ENCODE results near the gene RERE.
"Not testable (repeated sequence)": the region's sequence is repeated elsewhere in the genome, so short reads cannot be mapped to it uniquely, and the experiment has no call there.

RERE gene

GRCh38 chr1:8752411-8752810 is 65.0 kb downstream of the RERE start:
- no peak for DNase-seq (ENCODE audit: low read depth)

DNA sequence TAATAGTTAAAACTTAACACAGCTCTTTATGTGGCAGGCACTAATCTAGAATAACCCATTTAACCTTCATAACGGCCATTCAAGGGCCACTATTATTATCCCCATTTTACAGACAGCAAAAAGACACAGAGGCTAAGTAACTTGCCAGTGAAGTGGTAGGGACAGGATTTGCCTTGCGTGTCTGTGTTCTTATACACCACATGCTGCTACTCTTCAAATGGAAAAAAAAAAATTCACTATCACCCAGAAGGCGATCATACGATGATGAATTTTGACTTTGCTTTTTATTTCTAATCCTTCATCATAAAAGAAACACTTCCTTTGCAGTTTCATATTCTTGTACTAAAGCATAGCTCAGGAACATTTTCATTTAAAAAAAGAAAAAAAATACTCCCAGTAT is 65.5 kb downstream of the RERE start:
- no peak for DNase-seq (ENCODE audit: low read depth)

GRCh38 chr1:8747879-8748825 is 69.3 kb downstream of the RERE start:
- no peak for DNase-seq (ENCODE audit: low read depth)

DNA sequence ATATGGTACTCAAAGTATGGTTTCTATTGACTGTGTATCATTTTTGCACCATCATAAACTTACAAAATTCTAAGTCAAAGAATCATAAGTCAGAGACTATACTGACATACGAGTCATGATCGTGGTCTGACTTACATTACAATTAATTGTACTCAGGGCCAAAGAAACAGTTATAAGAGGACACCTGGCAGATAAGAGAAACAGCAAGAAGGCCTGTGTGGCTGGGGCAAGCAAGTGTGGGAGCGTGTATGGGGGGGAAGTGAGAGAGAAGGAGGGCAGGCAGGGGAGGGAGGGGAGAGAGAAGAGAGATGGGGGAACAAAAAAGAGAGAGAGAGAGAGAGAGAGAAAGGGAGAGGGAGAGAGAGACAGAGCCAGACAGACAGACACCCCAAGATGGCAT is 70.9 kb downstream of the RERE start:
- DNase-seq (ENCODE audit: low read depth): no peak

GRCh38 chr1:8745749-8746390 is 71.6 kb downstream of the RERE start:
- DNase-seq (ENCODE audit: low read depth): no peak

DNA sequence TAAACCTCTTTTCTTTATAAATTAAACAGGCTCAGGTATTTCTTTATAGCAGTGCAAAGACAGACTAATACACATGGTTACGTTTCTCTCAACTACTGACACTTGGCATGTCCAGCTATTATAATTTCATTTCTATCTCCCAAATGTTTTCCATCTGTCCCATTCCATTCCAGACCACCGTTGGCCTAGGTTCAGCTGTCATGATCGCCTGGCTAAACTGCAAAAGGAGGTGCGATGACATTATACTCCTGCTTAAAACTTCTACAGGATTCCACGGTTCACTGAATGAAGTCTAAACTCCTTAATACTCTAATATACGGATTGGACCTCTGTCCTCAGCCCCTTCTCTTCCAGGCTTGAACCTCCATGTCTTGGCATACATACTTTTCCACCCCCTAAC is 72.1 kb downstream of the RERE start:
- DNase-seq (ENCODE audit: low read depth): no peak

DNA sequence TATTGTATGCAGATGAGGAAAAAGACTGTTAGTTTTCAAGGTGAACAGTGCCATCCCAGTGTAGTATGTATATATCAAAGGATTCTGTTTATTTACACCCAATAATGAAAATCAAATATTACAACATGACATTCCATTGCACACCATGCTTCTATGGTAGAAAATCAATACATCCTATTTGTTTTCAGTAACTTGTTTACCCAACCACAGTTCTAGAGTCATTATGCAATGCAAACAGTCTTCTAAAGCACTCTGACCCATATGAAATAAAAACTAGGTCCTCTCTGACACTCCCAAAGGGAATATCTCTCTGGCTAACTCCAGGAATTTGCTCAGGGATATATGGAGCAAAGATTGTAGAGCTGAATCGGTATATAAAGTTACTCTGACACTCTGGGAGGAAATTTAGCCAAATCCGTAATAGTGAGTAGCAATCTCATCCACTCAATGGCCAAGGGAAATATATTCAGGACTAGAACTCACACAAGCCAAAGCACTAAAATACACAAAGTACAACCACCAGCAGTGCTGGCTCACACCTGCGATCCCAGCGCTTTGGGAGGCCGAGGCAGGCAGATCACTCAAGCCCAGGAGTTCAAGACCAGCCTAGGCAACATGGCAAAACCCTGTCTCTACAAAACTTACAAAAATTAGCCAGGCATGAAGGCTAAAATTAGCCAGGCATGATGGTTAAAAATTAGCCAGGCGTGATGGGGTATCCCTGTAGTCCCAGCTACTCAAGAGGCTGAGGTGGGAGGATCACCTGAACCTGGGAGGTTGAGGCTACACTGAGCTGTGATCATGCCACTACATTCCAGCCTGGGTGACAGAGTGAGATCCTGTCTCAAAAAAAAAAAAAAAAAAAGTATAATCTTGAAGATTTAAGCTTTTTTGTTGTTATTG is 75.2 kb downstream of the RERE start:
- no peak for DNase-seq (ENCODE audit: low read depth)

DNA sequence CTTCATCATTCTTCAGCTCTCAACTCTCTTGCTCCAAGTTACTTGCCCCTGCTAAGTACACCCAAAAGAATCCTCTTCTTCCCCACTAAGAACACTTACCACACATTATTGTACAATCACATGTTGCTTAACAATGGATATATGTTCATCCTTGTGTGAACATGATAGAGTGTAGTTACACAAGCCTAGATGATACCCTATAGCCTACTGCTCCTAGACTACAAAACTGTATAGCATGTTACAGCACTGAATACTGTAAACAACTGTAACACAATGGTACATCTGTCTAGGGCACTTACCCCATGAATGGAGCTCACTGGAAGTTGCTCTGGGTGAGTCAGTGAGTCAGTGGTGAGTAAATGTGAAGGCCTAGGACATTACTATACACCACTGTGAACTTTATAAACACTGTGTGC is 77.4 kb downstream of the RERE start:
- DNase-seq (ENCODE audit: low read depth): no peak

GRCh38 chr1:8739377-8739776 is 78.1 kb downstream of the RERE start:
- DNase-seq (ENCODE audit: low read depth): no peak

DNA sequence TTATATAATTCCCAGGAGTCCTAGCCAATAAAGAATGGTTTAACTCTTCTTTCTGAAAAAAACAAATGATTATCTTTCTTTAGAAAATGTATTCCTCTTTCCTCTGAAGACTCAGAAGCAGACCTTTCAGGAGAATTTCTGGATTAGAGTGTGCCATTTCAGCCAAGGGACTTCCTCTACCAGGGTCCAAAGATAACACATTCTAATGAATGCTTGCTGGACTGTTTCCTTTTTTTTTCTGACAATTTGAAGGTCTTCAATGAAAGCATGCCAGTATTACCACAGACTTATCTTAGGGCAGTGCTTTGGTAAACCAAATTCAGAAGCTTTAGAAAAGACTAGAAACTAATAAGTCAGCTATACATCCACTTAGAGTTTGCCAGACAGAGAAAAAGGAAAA is 80.5 kb downstream of the RERE start:
- DNase-seq (ENCODE audit: low read depth): no peak

DNA sequence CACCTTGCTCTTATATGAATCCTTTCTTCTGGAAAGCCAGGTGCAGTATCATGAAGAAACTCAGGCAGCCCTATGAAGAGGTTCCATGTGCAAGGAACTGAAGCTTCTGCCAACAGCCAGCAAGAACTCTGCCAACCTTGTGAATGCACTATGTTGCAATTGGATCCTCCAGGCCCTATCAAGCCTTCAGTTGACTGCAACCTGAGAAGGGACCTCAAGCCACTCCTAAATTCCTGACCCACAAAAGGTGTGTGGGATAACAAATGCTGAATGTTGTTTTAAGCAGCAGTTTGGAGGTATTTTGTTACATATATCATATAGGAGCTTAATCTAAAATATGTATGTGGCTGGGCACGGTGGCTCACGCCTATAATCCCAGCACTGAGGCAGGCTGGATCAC is 84.0 kb downstream of the RERE start:
- DNase-seq (ENCODE audit: low read depth): no peak

DNA sequence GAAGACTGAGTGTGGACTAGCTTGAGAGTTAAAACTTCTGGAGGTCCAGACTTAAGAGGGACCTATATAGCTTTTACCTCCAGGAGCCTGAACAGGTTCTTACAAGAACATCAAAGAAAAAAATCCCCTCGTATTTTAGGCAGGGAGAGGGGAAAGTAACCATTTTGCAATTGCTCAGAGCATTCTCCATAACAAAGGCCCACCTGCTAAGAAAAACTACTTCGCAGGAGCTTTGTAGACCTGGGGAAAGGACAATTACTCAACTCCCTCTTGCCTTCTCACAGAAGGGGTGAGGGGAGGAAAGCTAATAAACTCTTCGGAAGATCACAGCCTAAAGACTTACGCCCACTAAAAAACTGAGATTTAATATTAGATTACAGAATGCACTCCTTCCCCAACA is 86.3 kb downstream of the RERE start:
- DNase-seq (ENCODE audit: low read depth): no peak

GRCh38 chr1:8728464-8728863 is 89.0 kb downstream of the RERE start:
- DNase-seq (ENCODE audit: low read depth): no peak

- no peak for DNase-seq (ENCODE audit: low read depth)
Measured at GRCh38 chr1:8727809-8728213, 89.6 kb downstream of the RERE start.

DNA sequence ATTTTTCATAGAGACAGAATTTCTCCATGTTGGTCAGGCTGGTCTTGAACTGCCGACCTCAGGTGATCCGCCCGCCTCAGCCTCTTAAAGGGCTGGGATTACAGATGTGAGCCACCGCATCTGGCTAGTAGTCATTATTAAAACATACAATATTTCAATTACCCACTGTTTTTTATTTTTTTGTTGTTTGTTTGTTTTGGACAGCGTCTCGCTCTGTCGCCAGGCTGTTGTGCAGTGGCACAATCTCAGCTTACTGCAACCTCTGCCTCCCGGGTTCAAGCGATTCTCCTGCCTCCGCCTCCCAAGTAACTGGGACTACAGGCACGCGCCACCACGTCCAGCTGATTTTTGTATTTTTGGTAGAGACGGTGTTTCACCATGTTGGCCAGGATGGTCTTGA is 90.1 kb downstream of the RERE start:
- not testable (repeated sequence) for DNase-seq (ENCODE audit: low read depth)

DNA sequence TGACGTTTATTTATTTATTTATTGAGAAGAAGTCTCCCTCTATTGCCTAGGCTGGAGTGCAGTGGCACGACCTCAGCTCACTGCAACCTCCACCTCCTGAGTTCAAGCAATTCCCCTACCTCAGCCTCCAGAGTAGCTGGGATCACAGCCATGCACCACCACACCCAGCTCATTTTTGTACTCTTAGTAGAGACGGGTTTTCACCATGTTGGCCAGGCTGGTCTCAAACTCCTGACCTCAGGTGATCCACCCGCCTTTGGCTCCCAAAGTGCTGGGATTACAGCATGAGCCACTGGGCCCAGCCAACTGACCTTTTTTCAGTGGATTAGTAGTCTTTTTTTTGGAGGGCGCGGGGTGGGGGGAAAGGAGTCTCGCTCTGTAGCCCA is 90.6 kb downstream of the RERE start:
- DNase-seq (ENCODE audit: low read depth): not testable (repeated sequence)

DNA sequence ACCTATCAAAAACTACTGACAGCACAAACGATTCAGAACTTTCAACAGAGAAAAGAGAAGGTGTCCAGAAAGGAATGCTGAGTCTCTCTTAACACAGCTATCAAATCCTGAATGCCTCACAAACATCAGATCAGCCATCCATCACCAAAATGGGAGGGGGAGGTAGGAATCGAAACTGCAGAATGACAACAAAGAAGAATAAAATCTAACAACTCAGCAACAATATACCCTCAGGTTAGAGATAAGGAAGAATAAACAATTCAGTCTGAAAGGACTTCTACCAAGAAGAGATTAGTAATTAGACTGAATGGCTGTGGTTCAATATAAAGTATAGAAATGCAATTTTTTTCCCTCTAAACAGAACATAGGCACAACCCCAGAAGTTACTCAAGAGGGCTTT is 94.4 kb downstream of the RERE start:
- no peak for DNase-seq (ENCODE audit: low read depth)

DNA sequence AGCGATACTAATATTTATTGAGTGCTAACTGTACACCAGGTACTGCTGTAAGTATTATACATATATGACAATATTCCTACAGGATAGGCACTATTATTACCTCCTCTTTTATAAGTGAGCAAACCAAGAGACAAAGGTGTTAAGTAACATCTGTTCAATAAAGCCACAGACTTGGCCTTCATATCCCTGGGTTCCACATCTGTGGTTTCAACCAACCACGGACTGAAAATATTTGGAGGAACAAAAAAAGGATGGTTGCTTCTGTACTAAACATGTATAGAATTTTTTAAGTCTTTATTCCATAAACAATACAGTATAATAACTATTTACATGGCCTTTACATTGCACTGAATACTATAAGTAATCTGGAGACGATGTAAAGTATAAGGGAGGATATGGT is 95.1 kb downstream of the RERE start:
- DNase-seq (ENCODE audit: low read depth): no peak

DNA sequence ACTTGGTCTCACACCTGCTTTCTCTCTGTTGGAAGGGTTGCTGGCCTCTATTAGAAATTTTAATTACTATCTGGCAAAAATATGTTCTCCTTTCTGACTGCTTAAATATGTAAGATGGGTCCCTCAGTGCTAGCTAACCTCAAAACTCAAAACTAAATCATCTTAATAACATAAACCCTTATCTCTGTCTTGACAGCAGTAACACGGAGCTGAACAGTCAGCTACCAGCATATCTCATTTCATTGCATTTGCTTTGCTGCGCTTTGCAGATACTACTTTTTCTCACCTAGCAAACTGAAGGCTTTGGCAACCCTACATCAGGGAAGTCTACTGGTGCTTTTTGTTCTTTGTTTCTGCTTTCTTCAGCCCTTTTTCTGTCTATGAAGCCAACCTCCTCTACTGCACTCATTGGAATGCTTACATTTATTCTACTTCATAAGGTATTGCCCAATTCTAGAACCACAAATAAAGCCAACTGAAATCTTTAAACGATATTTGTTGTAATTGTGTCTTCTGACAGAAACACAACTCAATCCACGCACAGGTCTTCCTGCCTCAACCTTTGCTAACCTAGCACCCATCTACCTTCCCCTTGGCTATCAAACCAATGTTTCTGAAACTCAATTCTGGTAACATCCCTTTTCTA is 95.6 kb downstream of the RERE start:
- no peak for DNase-seq (ENCODE audit: low read depth)

GRCh38 chr1:8720347-8720746 is 97.1 kb downstream of the RERE start:
- no peak for DNase-seq (ENCODE audit: low read depth)

- no peak for DNase-seq (ENCODE audit: low read depth)
Measured at GRCh38 chr1:8718850-8719361, 98.5 kb downstream of the RERE start.

DNA sequence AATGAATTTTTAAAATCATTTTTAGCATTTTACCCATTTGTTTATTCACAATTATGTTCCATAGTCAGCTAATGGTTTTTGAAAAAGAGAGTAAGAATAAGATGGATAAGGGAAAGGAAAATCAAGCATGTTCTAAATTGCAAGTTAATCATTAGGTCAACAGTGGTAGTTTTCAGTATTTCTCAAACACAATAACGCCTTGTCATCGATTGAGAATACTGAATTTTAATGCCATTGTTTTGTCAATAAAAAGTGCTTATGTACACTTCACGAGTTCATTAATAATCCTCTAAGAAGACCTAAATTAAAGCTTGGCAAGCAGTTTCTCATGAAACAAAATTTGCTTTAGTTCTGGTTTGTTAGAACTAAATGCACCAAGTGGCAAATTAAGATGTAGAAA is 100.3 kb downstream of the RERE start:
- DNase-seq (ENCODE audit: low read depth): no peak

Measured in activated T-cell treated with anti-CD3 and anti-CD28 coated beads for 48 hours (primary cell).